Measurements from ENCODE around the gene EFCC1. TPM values are rescaled to one million over a fixed set of nuclear protein-coding genes. Genes with fewer than 3 reads are reported as not detected.
A peak's percentile ranks its signal among the peaks of the same experiment; 100 is the strongest.

EFCC1 gene
- total RNA-seq, 1 donor = not detected

DNA sequence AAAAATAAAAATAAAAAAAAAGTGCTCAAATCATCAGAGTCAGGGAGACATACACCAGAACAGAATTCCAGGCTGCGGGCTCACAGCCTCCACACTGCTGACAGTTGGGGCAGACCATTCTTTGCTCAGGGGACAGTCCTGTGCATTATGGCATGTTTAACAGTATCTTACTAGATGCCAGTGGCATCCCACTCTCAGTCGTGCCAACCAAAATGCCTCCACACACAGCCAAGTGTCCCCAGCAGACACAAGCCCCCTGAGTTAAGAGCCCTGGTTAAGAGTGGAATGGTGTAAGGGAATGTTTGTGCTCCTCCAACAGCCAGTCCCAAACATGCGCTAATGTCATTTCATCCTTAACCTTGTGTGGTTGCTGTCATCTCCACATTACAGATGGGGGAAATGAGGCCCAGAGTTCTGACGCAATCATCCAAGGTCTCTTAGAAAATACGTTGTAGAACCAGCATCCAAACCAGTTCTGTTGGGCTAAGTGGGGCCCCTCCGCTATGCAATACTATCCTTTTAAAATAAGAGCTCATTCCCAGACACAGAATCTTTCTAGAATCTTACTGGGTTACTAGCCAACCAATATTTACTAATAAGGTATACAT lies 33.3 kb upstream of the EFCC1 start:
- no peak overlapping the region for H3K4me2 ChIP-seq (ENCODE audit: insufficient read depth, low read length)
- H3K27me3 ChIP-seq (ENCODE audit: insufficient read depth, low read length) = peaks cover 11% of the 10 kb centered on the region
- no peaks in the 10 kb centered on the region for H4K20me1 ChIP-seq (ENCODE audit: insufficient read depth, low read length)
- H3K79me2 ChIP-seq (ENCODE audit: insufficient read depth, low read length) = no peaks in the 10 kb centered on the region
- peaks cover 4% of the 10 kb centered on the region for H3K4me1 ChIP-seq (ENCODE audit: insufficient read depth, low read length)
- no peak for DNase-seq (ENCODE audit: insufficient read length, low spot score, missing footprints)
- H3K36me3 ChIP-seq (ENCODE audit: insufficient read depth, low read length) = no peaks in the 10 kb centered on the region
- no peak overlapping the region for H3K4me3 ChIP-seq (ENCODE audit: insufficient read depth, low read length)
- H3K9me3 ChIP-seq (ENCODE audit: low read depth, low read length) = no peaks in the 10 kb centered on the region
- no peak overlapping the region for H3K27ac ChIP-seq (ENCODE audit: low read depth, low read length)
- TF ChIP-seq CTCF (IDR thresholded peaks at IDR 0.05; ENCODE audit: extremely low read depth, low read depth, low read length) = no peak
- no peak overlapping the region for H2AFZ ChIP-seq (ENCODE audit: low read length)

DNA sequence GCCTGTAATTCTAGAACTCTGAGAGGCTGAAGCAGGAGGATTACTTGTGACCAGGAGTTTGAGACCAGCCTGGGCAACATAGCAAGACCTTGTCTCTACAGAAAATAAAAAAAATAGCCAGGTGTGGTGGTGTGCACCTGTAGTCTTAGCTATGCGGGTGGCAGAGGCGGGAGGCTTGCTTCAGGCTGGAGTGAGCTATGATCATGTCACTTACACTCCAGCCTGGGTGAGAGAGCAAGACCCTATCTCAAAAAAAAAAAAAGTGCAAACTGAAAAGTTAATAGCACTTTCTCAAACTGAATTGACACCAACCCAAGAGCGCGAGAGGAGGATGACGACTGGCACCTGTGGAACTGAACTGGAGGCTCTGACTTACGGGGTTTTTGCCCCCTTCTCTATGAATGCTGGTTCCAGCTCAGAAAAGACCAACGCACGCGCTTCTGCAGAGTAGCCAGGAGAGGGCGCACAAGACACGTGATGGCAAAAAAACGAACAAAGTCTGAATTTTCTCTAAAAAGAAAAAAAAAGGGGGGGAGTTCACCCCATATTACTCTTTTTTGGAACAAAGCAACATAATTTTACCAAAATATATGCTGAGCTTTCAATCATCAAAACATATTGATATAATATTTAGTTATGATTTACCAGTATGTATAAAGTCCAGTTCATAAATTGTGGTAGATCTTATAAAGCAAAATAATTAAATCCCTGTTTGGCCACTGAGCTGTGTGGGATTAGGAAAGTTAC lies 30.9 kb upstream of the EFCC1 start:
- TF ChIP-seq CTCF (IDR thresholded peaks at IDR 0.05; ENCODE audit: extremely low read depth, low read depth, low read length) = peak; percentile 97
- Histone ChIP-seq H3K4me3 (ENCODE audit: insufficient read depth, low read length) (no peak overlapping the region), H3K36me3 (ENCODE audit: insufficient read depth, low read length) (no peaks in the 10 kb centered on the region), H3K4me1 (ENCODE audit: insufficient read depth, low read length) (peaks cover 4% of the 10 kb centered on the region), H3K9me3 (ENCODE audit: low read depth, low read length) (no peaks in the 10 kb centered on the region), H3K27ac (ENCODE audit: low read depth, low read length) (no peak overlapping the region), H2AFZ (ENCODE audit: low read length) (no peak overlapping the region), H3K27me3 (ENCODE audit: insufficient read depth, low read length) (peaks cover 11% of the 10 kb centered on the region), H3K79me2 (ENCODE audit: insufficient read depth, low read length) (no peaks in the 10 kb centered on the region), H4K20me1 (ENCODE audit: insufficient read depth, low read length) (no peaks in the 10 kb centered on the region), H3K4me2 (ENCODE audit: insufficient read depth, low read length) (no peak overlapping the region)
- DNase-seq (ENCODE audit: insufficient read length, low spot score, missing footprints) = peak; percentile 78

GRCh38 chr3:128970740-128971047 lies 30.4 kb upstream of the EFCC1 start:
- H3K36me3 ChIP-seq (ENCODE audit: insufficient read depth, low read length) = no peaks in the 10 kb centered on the region
- no peaks in the 10 kb centered on the region for H4K20me1 ChIP-seq (ENCODE audit: insufficient read depth, low read length)
- no peaks in the 10 kb centered on the region for H3K9me3 ChIP-seq (ENCODE audit: low read depth, low read length)
- no peak overlapping the region for H3K4me3 ChIP-seq (ENCODE audit: insufficient read depth, low read length)
- peaks cover 11% of the 10 kb centered on the region for H3K27me3 ChIP-seq (ENCODE audit: insufficient read depth, low read length)
- no peak for DNase-seq (ENCODE audit: insufficient read length, low spot score, missing footprints)
- no peak for TF ChIP-seq CTCF (IDR thresholded peaks at IDR 0.05; ENCODE audit: extremely low read depth, low read depth, low read length)
- no peak overlapping the region for H3K4me2 ChIP-seq (ENCODE audit: insufficient read depth, low read length)
- H2AFZ ChIP-seq (ENCODE audit: low read length) = no peak overlapping the region
- peaks cover 4% of the 10 kb centered on the region for H3K4me1 ChIP-seq (ENCODE audit: insufficient read depth, low read length)
- no peak overlapping the region for H3K27ac ChIP-seq (ENCODE audit: low read depth, low read length)
- no peaks in the 10 kb centered on the region for H3K79me2 ChIP-seq (ENCODE audit: insufficient read depth, low read length)

- Histone ChIP-seq H2AFZ (ENCODE audit: low read length) (peak overlapping the region; percentile 57), H3K4me1 (ENCODE audit: insufficient read depth, low read length) (peaks cover 4% of the 10 kb centered on the region), H4K20me1 (ENCODE audit: insufficient read depth, low read length) (no peaks in the 10 kb centered on the region), H3K9me3 (ENCODE audit: low read depth, low read length) (no peaks in the 10 kb centered on the region), H3K27ac (ENCODE audit: low read depth, low read length) (no peak overlapping the region), H3K4me3 (ENCODE audit: insufficient read depth, low read length) (no peak overlapping the region), H3K36me3 (ENCODE audit: insufficient read depth, low read length) (no peaks in the 10 kb centered on the region), H3K79me2 (ENCODE audit: insufficient read depth, low read length) (no peaks in the 10 kb centered on the region), H3K4me2 (ENCODE audit: insufficient read depth, low read length) (no peak overlapping the region), H3K27me3 (ENCODE audit: insufficient read depth, low read length) (peaks cover 9% of the 10 kb centered on the region)
- no peak for TF ChIP-seq CTCF (IDR thresholded peaks at IDR 0.05; ENCODE audit: extremely low read depth, low read depth, low read length)
- DNase-seq (ENCODE audit: insufficient read length, low spot score, missing footprints) = no peak
Measured at GRCh38 chr3:128971421-128972100, 29.5 kb upstream of the EFCC1 start.
